ENCODE data around the gene RALY.

DNA sequence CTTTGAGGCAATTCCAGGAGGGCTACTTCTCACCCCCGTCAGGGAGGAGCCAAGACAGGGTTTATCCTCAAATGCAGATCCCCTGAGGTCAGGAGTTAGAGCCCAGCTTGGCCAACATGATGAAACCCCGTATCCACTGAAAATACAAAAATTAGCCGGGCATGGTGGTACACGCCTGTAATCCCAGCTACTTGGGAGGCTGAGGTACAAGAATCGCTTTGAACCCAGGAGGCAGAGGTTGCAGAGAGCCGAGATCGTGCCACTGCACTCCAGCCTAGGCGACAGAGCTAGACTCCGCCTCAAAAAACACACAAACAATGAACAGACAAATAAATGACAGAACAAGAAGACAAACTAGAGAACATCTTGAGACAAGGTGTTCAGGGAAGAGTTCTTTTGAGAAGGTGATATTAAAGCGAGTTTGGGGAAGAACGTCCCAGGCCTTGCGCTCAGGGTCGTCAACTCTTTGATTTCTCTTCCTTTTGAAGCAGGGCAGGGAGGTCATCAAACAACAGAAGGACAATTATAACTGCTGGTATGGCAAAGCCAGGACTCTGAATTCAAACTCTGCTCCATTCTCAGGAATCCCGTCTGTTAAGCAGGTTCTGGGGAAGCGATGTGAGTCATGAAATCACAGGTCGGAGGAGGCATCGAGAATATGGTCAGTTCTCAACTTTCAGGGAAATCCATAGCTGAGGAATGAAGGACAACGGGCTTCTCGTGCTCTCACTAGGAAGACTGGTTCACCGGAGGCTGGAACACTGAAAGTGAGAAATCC, 1.4 kb upstream of the RALY start:
- TF ChIP-seq, protein P1, sequence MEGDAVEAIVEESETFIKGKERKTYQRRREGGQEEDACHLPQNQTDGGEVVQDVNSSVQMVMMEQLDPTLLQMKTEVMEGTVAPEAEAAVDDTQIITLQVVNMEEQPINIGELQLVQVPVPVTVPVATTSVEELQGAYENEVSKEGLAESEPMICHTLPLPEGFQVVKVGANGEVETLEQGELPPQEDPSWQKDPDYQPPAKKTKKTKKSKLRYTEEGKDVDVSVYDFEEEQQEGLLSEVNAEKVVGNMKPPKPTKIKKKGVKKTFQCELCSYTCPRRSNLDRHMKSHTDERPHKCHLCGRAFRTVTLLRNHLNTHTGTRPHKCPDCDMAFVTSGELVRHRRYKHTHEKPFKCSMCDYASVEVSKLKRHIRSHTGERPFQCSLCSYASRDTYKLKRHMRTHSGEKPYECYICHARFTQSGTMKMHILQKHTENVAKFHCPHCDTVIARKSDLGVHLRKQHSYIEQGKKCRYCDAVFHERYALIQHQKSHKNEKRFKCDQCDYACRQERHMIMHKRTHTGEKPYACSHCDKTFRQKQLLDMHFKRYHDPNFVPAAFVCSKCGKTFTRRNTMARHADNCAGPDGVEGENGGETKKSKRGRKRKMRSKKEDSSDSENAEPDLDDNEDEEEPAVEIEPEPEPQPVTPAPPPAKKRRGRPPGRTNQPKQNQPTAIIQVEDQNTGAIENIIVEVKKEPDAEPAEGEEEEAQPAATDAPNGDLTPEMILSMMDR (IDR thresholded peaks at IDR 0.05) = no peak
- TF ChIP-seq KDM1A (IDR thresholded peaks at IDR 0.05; ENCODE audit: low read depth) (no peak), RAD21 (conservative IDR thresholded peaks at IDR 0.05 in 1 of 2, IDR thresholded peaks at IDR 0.05 in 1 of 2) (no peak), MAFK (IDR thresholded peaks at IDR 0.05; ENCODE audit: partially characterized antibody) (no peak), USF2 (IDR thresholded peaks at IDR 0.05) (no peak)
